Measurements from ENCODE around the gene PDIA4. TPM values are rescaled to one million over a fixed set of nuclear protein-coding genes. Genes with fewer than 3 reads are reported as not detected.

PDIA4 gene
- polyA plus RNA-seq, 2 of the 4 experiments (the other 2 are of a cell fraction), result 175 to 214 TPM

DNA sequence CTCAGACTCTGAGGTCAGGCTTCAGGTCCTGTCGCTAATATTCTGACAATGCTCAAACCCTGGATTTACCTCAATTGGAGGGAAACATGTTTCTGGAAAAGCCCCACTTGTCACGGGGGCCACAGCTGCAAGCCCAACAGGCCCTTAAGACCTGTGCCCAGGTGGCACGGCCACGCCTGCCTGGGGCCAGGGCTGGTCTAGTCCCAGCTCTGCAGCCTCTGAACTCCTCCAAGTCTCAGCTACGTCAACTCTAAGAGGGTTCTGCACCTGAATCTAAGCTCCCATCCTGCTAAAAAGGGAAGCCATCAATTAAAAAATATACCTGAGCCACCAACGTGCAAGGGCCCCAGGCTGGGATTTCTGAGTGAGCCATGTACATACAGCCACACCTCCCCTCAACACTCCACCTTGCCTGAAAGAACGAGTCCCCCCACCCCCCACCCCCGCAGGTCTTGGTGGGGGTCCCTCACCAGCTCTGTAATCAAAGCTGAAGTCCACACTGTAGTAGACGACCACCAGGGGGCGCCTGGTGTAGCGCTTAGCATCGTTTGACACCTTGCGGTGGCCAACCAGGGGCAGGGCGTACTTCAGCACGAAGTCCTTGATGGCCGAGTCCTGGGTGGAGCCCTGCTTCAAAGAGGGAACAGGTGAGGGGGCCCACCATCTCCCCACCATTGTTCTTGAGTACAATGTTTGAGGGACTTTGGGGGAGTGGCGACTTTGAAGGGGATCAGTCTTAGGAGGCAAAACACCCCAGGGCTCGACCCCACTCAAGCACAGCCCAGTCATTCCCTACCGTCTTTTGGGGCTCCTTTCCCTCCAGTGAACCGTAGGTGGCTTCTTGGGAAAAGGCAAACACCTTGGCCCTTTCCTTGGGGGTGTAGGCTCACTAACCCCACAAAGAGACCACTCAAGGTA, 22.6 kb downstream of the PDIA4 start (continued):
- no peak for TF ChIP-seq FOSL2 (IDR thresholded peaks at IDR 0.05)
- TF ChIP-seq FOSL2 (CRISPR knock-in tag; IDR thresholded peaks at IDR 0.05), result no peak
- no peak for TF ChIP-seq FOSB (CRISPR knock-in tag; IDR thresholded peaks at IDR 0.05)

DNA sequence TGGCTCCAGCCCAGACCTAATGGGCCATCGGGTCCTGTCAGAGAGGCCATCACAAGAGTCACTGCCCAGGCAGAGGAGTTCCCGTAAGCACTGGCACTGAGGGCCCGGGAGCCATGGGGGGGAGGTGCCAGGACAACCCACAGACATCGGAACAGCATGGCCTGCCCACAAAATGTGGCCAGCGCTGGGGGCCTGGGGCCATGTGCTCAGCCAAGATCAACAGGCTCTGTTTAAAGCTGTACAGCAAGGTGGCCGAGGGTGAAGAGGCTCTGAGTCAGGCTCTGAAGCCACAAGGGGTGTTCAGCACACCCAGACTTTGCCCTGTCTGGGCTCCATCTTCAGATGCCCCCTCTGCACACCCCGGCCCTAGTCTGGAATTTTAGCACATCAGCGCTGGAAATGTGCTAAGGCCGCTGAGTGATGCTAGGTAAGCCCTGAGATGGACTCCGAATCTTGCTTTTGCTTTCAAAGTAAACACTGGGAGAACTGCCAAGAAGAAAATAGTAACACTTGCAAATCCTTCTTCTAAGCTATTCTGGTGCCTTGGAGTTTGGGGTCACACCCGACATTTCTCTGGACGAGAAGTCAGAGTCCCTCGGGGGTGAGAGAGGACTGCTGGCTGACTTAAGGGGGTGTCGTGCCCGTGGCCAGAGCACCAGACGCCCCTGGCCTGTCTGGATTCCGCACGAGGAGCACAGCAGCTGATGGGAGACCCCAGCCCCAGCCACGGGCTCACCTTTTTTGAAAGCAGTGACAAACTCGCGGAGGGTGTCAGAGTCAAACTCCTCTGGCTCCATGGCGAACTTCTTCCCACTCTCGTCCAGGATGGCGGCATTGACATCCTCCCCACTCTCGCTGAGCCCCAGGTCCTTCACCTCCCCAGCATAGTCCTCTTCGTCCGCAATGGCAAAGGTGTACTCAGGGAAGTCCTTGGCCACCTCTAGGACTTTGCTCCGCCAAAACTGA, 23.6 kb downstream of the PDIA4 start:
- Histone ChIP-seq H3K4me3 (no peak overlapping the region), H3K4me2 (no peak overlapping the region), H3K9me3 (no peaks in the 10 kb centered on the region), H3K4me1 (no peaks in the 10 kb centered on the region), H3K27ac (no peak overlapping the region)
- DNase-seq (ENCODE audit: low read depth in 1 of 2, low spot score in 1 of 2), result no peak
- TF ChIP-seq HOXA7 (CRISPR knock-in tag; IDR thresholded peaks at IDR 0.05), result no peak
- TF ChIP-seq HEYL (CRISPR knock-in tag; IDR thresholded peaks at IDR 0.05), result no peak
- no peak for TF ChIP-seq RFX5 (IDR thresholded peaks at IDR 0.05)
- TF ChIP-seq GATA3 (IDR thresholded peaks at IDR 0.05; ENCODE audit: borderline replicate concordance), result no peak
- TF ChIP-seq ESRRA (IDR thresholded peaks at IDR 0.05; ENCODE audit: borderline replicate concordance, low read length), result no peak
- TF ChIP-seq, protein P1, sequence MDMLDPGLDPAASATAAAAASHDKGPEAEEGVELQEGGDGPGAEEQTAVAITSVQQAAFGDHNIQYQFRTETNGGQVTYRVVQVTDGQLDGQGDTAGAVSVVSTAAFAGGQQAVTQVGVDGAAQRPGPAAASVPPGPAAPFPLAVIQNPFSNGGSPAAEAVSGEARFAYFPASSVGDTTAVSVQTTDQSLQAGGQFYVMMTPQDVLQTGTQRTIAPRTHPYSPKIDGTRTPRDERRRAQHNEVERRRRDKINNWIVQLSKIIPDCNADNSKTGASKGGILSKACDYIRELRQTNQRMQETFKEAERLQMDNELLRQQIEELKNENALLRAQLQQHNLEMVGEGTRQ (IDR thresholded peaks at IDR 0.05), result no peak
- no peak for TF ChIP-seq HDAC2 (IDR thresholded peaks at IDR 0.05)
- no peak for TF ChIP-seq BHLHE40 (IDR thresholded peaks at IDR 0.05; ENCODE audit: low read depth, low read length)
- TF ChIP-seq EP300 (IDR thresholded peaks at IDR 0.05), result no peak
- no peak for TF ChIP-seq ZNF302 (CRISPR knock-in tag; IDR thresholded peaks at IDR 0.05)
- TF ChIP-seq RNF2 (IDR thresholded peaks at IDR 0.05; ENCODE audit: borderline replicate concordance, low read depth), result no peak
- no peak for TF ChIP-seq CHD4 (IDR thresholded peaks at IDR 0.05; ENCODE audit: borderline replicate concordance)
- POLR2A ChIA-PET, result interaction anchor here (1.2 kb wide), 1 partner anchor 61 kb away, joined by 4 read pairs; no protein-coding TSS in a partner anchor
- 87% methylated on average over 28 of the region's 28 CpGs for WGBS (ENCODE audit: missing lambda C conversion rate)
- ATAC-seq, result no peak
- no peak for FAIRE-seq
- CTCF ChIA-PET, result interaction anchor here (0.8 to 5.1 kb wide), 15 partner anchors 9 to 478 kb away, joined by 3 to 45 read pairs (median 5); no protein-coding TSS in a partner anchor

- Histone ChIP-seq H3K27ac (no peak overlapping the region), H3K4me1 (no peaks in the 10 kb centered on the region), H3K9me3 (no peaks in the 10 kb centered on the region), H3K4me3 (no peak overlapping the region), H3K4me2 (no peak overlapping the region)
- POLR2A ChIA-PET, result no interaction called here
- no peak for TF ChIP-seq REST (IDR thresholded peaks at IDR 0.05)
- TF ChIP-seq, protein P2, sequence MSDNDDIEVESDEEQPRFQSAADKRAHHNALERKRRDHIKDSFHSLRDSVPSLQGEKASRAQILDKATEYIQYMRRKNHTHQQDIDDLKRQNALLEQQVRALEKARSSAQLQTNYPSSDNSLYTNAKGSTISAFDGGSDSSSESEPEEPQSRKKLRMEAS (IDR thresholded peaks at IDR 0.05), result no peak
- TF ChIP-seq, protein P3, sequence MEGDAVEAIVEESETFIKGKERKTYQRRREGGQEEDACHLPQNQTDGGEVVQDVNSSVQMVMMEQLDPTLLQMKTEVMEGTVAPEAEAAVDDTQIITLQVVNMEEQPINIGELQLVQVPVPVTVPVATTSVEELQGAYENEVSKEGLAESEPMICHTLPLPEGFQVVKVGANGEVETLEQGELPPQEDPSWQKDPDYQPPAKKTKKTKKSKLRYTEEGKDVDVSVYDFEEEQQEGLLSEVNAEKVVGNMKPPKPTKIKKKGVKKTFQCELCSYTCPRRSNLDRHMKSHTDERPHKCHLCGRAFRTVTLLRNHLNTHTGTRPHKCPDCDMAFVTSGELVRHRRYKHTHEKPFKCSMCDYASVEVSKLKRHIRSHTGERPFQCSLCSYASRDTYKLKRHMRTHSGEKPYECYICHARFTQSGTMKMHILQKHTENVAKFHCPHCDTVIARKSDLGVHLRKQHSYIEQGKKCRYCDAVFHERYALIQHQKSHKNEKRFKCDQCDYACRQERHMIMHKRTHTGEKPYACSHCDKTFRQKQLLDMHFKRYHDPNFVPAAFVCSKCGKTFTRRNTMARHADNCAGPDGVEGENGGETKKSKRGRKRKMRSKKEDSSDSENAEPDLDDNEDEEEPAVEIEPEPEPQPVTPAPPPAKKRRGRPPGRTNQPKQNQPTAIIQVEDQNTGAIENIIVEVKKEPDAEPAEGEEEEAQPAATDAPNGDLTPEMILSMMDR (IDR thresholded peaks at IDR 0.05), result no peak
- DNase-seq (ENCODE audit: low read depth in 1 of 2, low spot score in 1 of 2) (no peak), ATAC-seq (no peak), FAIRE-seq (no peak)
- CTCF ChIA-PET, result interaction anchor here (1.1 to 5.1 kb wide), 4 partner anchors 9 to 62 kb away, joined by 4 to 33 read pairs (median 20); no protein-coding TSS in a partner anchor
- 95% methylated on average over 27 of the region's 27 CpGs for WGBS (ENCODE audit: missing lambda C conversion rate)
Measured at GRCh38 chr7:149003560-149004305, 24.6 kb downstream of the PDIA4 start.

All from A549 (cell line).